ENCODE results near the gene EPB41L1.

EPB41L1 gene

DNA sequence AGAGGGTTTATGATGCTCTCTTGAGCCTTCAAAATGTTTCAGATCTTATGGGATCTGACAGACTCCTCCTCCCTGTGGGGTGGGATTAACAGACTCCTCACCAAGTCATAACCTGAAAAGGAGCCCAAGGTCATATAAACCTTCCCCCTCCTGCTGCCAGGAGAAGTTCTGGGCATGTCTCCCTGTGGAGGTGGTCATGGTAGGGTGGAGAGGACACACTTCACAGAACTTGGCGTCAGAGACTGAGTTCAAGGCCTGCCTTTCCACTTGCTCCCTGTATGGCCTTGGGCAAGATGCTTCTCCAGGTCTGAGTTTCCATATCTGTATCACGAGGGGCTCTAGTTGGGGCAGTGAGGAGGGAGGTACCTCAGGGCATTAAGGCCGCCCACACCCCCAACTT lies 49.3 kb downstream of the EPB41L1 start:
- TF ChIP-seq ZBTB7A (IDR thresholded peaks at IDR 0.05; ENCODE audit: low read depth) (no peak), EGR1 (IDR thresholded peaks at IDR 0.05) (no peak), RAD21 (IDR thresholded peaks at IDR 0.05; ENCODE audit: low read depth) (no peak), TAF1 (IDR thresholded peaks at IDR 0.05; ENCODE audit: low read depth) (no peak), FOXM1 (IDR thresholded peaks at IDR 0.05; ENCODE audit: borderline replicate concordance, low read depth) (no peak), NFIC (IDR thresholded peaks at IDR 0.05) (no peak), CEBPB (IDR thresholded peaks at IDR 0.05) (no peak), USF1 (IDR thresholded peaks at IDR 0.05) (no peak), TEAD4 (IDR thresholded peaks at IDR 0.05) (no peak), TCF12 (IDR thresholded peaks at IDR 0.05; ENCODE audit: low read depth) (no peak), REST (IDR thresholded peaks at IDR 0.05; ENCODE audit: low read depth) (no peak), MAX (IDR thresholded peaks at IDR 0.05) (no peak), CREB1 (IDR thresholded peaks at IDR 0.05; ENCODE audit: low read depth) (no peak), EP300 (IDR thresholded peaks at IDR 0.05; ENCODE audit: borderline replicate concordance) (no peak), YY1 (IDR thresholded peaks at IDR 0.05; ENCODE audit: low read depth) (no peak)

GRCh38 chr20:36205026-36205425 lies 50.5 kb downstream of the EPB41L1 start:
- no peak for TF ChIP-seq FOXM1 (IDR thresholded peaks at IDR 0.05; ENCODE audit: borderline replicate concordance, low read depth)
- TF ChIP-seq CEBPB (IDR thresholded peaks at IDR 0.05), result no peak
- TF ChIP-seq NFIC (IDR thresholded peaks at IDR 0.05), result no peak
- TF ChIP-seq EP300 (IDR thresholded peaks at IDR 0.05; ENCODE audit: borderline replicate concordance), result no peak
- no peak for TF ChIP-seq TEAD4 (IDR thresholded peaks at IDR 0.05)
- no peak for TF ChIP-seq TAF1 (IDR thresholded peaks at IDR 0.05; ENCODE audit: low read depth)
- no peak for TF ChIP-seq REST (IDR thresholded peaks at IDR 0.05; ENCODE audit: low read depth)
- TF ChIP-seq MAX (IDR thresholded peaks at IDR 0.05), result no peak
- no peak for TF ChIP-seq ZBTB7A (IDR thresholded peaks at IDR 0.05; ENCODE audit: low read depth)
- no peak for TF ChIP-seq YY1 (IDR thresholded peaks at IDR 0.05; ENCODE audit: low read depth)
- no peak for TF ChIP-seq USF1 (IDR thresholded peaks at IDR 0.05)
- TF ChIP-seq CREB1 (IDR thresholded peaks at IDR 0.05; ENCODE audit: low read depth), result no peak
- no peak for TF ChIP-seq TCF12 (IDR thresholded peaks at IDR 0.05; ENCODE audit: low read depth)
- TF ChIP-seq EGR1 (IDR thresholded peaks at IDR 0.05), result no peak
- no peak for TF ChIP-seq RAD21 (IDR thresholded peaks at IDR 0.05; ENCODE audit: low read depth)

DNA sequence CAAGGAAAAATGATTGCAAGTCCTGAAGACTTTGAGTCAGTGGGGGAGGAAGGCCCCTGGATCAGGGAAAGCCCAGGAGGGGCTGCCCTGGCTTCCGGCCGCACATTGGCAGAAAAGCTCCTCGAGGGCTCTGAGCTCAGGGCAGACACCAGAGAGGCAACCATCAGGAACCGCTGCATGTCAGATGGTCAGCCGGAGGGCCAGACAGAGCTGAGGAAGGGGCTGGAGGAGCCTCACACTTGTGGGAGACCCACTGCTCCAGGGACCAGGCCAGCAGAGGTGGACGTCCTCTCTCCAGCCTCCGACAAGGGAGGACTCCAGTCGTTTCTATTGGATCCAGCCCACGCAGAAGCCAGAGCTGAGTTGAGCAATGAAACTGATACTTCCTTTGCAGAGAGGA lies 51.5 kb downstream of the EPB41L1 start:
- TF ChIP-seq RAD21 (IDR thresholded peaks at IDR 0.05; ENCODE audit: low read depth) (no peak), CREB1 (IDR thresholded peaks at IDR 0.05; ENCODE audit: low read depth) (no peak), ZBTB7A (IDR thresholded peaks at IDR 0.05; ENCODE audit: low read depth) (no peak), TCF12 (IDR thresholded peaks at IDR 0.05; ENCODE audit: low read depth) (no peak), TAF1 (IDR thresholded peaks at IDR 0.05; ENCODE audit: low read depth) (no peak), TEAD4 (IDR thresholded peaks at IDR 0.05) (no peak), USF1 (IDR thresholded peaks at IDR 0.05) (no peak), NFIC (IDR thresholded peaks at IDR 0.05) (no peak), MAX (IDR thresholded peaks at IDR 0.05) (no peak), FOXM1 (IDR thresholded peaks at IDR 0.05; ENCODE audit: borderline replicate concordance, low read depth) (no peak), REST (IDR thresholded peaks at IDR 0.05; ENCODE audit: low read depth) (no peak), YY1 (IDR thresholded peaks at IDR 0.05; ENCODE audit: low read depth) (no peak), EGR1 (IDR thresholded peaks at IDR 0.05) (no peak)

DNA sequence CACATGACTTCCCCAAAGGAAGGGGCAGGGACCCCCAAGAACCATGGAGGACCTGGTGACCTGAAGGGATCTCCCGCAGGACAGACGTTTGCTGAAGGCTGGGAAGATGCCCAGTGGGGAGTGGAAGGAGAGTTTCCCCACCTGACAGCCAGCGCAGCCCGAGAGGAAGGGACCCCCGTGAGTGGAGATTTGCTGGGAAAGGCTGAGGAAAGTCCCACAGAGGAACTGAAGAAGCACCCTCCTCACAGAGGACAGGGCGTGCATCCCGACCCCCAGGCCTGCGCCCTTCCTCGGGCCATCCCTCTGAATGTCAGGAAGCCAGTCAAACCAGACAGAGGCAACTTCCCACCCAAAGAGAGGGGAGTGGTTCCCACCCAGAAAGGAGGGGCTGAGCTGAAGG lies 52.1 kb downstream of the EPB41L1 start:
- no peak for TF ChIP-seq YY1 (IDR thresholded peaks at IDR 0.05; ENCODE audit: low read depth)
- no peak for TF ChIP-seq FOXM1 (IDR thresholded peaks at IDR 0.05; ENCODE audit: borderline replicate concordance, low read depth)
- no peak for TF ChIP-seq CREB1 (IDR thresholded peaks at IDR 0.05; ENCODE audit: low read depth)

Data from Ishikawa (cell line).